ENCODE data around the gene RND1.
"Not testable (repeated sequence)": the region's sequence is repeated elsewhere in the genome, so short reads cannot be mapped to it uniquely, and the experiment has no call there.

RND1 gene

GRCh38 chr12:48865281-48866051 lies at the start of gene RND1:
TSS of gene RND1 (minus strand) at chr12:48865870. CDS start at chr12:48865767, 103 bp downstream.
- peak; percentile 97 for DNase-seq

- DNase-seq = no peak
These were observed 44.5 kb upstream of the RND1 start for GRCh38 chr12:48910196-48910595.

- DNase-seq = not testable (repeated sequence)
These were observed 44.0 kb upstream of the RND1 start for GRCh38 chr12:48909698-48910097.

- DNase-seq = no peak
These were observed 41.6 kb upstream of the RND1 start for GRCh38 chr12:48907245-48907644.

- peak; percentile 95 for DNase-seq
These were observed 38.3 kb upstream of the RND1 start for GRCh38 chr12:48903982-48904411.

DNA sequence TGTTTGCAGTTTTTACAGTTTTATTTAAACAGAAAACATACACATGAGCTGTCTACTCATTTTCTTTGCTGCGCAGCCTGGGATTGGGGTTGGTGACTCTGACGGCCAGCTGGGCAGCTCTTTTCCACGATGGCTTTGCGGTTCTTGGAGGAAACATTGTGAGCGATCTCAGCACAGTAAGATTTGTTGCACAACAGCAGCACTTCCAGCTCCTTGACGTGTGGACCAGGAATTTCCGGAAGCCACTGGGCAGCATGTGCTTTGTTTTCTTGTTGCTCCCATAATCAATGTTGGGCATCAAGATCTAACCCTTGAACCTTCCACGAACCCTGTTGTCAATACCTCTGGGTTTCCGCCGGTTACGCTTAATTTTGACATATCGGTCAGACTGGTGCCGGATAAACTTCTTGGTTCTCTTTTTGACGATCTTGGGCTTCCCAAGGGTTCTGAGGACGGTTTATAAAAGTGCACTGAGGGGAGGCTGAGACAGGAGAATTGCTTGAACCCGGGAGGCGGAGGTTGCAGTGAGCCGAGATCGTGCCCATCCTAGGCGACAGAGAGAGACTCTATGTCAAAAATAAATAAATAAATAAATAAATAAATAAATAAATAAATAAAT lies 37.8 kb upstream of the RND1 start:
- DNase-seq = no peak

- DNase-seq = no peak
These were observed 35.6 kb upstream of the RND1 start for GRCh38 chr12:48901278-48901677.

GRCh38 chr12:48899651-48900050 lies 34.0 kb upstream of the RND1 start:
- DNase-seq = no peak

- no peak for DNase-seq
These were observed 28.6 kb upstream of the RND1 start for GRCh38 chr12:48894271-48894670.

- DNase-seq = peak; percentile 96
These were observed 25.2 kb upstream of the RND1 start for GRCh38 chr12:48890657-48891418.

GRCh38 chr12:48889679-48890078 lies 24.0 kb upstream of the RND1 start:
- no peak for DNase-seq

- DNase-seq = peak; percentile 92
These were observed 17.9 kb upstream of the RND1 start for GRCh38 chr12:48883305-48884161.

GRCh38 chr12:48882972-48883304 lies 17.3 kb upstream of the RND1 start:
- no peak for DNase-seq

DNA sequence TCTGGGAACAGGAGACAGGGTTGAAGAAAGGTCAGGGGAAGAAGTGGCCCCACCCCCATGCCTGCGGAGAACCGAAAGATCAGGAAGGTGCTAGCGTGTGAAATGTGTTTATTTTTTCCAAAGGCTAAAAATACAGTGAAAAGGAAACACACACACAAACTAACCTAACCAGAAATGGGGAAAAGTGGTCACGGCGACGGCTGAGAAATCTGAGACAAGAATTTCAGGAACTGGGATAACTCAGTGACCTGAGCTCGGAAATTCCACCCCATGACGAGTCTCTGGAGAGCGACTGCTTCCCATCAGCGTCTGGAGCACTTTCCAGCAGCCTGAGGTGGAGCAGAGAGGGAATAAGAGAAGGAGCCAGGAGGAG lies 16.6 kb upstream of the RND1 start:
- DNase-seq = peak; percentile 95

GRCh38 chr12:48881686-48882314 lies 16.1 kb upstream of the RND1 start:
- no peak for DNase-seq

DNA sequence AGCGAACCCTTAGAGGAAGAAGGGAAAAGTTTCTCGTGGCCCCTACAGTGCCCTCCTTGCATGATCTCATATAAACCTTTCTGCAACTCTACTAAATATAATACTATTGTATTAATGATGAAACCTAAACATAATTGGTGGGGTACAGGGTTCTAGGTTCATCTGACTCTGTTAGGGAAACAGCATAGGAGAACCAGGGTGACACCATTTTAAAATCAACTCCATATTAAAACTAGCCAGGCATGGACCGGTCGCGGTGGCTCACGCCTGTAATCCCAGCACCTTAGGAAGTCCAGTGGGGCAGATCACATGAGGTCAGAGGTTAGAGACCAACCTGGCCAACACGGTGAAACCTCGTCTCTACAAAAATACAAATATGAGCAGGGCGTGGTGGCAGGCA lies 15.0 kb upstream of the RND1 start:
- DNase-seq = no peak

DNA sequence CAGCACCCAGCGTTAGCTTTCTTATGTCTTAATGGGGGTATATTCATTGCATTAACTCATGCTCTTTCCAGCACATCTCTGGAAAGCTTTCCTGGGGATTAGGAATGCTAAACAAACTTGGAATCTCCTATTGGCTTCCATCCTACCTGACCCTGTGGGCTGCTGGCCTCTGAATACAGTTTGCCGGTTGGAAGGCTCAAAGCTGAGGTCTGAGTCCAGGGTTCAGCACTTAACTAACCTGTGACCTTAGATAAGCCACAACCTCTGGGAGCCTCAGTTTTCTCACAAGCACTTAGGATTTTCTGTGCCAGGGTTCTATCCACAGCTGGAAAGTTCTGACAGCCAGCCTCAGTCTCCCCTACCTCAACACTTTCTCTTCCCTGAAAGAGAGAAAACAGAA lies 12.9 kb upstream of the RND1 start:
- DNase-seq = no peak

DNA sequence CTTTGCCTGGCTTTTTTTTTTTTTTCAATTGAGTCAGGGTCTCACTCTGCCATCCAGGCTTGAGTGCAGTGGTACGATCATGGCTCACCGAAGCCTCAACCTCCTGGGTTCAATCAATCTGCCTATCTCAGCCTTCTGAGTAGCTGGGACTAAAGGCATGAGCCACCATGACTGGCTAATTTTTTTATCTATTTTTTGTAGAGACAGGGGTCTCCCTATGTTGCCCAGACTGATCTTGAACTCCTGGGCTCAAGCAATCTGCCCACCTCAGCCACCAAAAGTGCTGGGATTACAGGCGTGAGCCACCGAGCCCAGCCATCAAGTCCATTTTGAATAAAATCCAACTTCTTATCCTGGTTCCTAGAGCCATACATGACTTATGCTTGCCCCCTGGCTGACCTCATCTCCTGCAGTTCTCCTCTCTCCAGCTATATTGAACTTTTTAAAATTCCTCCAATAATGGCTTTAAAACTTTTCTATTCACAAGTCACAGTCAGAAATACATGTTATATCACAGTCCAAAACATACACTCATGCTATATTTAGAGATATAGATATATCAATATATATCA lies 10.4 kb upstream of the RND1 start:
- no peak for DNase-seq

DNA sequence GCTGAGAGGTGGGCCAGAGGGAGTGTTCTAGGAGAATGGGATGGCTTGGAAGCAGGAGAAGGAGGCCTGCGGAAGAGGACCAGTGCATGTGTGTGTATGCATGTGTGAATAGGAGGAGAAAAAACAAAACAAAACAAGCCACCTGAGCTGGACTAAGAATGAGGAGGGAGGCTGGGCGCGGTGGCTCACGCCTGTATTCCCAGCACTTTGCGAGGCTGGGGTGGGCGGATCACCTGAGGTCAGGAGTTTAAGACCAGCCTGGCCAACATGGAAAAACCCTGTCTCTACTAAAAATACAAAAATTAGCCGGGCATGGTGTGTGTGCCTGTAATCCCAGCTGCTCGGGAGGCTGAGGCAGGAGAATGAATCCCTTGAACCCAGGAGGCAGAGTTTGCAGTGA lies 7.9 kb upstream of the RND1 start:
- not testable (repeated sequence) for DNase-seq

- DNase-seq = no peak
These were observed 7.4 kb upstream of the RND1 start for GRCh38 chr12:48873096-48873495.

DNA sequence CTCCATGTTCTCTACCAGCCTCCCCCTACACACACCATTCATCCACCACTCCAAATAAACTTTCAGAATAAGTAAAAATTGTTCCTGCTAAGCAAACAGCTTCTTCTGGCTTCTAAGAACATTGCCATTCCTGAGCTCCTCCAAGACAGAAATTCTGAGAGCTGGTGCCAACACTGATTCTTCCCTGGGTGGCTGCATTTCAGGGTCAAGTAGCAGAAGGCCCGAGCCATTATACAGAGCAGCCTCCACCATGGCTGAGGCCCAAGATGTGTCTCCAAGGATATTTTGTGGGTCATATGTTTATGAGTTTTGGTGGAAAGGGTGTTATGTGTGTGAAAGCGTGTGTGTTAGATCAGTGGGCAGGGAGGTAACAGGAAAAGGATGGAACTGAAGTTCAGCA lies 3.5 kb upstream of the RND1 start:
- no peak for DNase-seq

DNA sequence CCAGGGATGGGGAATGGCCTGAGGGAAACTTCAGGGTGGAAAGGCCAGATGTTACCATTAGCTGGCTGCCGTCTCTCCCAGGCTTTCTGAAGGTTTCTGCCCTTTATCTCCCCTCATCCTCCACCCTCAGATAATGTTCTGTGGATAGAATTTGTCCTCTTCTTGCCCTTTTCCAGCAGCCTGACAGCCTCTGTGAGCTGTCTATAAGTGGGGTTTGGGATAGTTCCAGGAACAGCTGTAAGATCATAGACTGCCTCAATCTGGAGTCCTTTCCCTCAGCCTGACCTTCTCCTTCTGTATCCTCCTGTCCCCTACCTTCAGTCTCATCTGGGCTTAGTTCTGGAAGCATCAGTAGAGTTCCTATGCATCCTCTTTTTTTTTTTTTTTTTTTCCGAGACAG lies 2.8 kb upstream of the RND1 start:
- no peak for DNase-seq
